A549 treated with AZD9567 at 1 μM for 4 hours (cell line): ENCODE data around the gene SAP130. TPM values are rescaled to one million over a fixed set of nuclear protein-coding genes. Genes with fewer than 3 reads are reported as not detected.

Source experiments
- total RNA-seq: library from RNA; stranded (reverse); fragments of 200-300 nt; extraction: Qiagen RNA extraction; gene quantifications from 5 replicates; pipeline ENCODE4 v1.2.3, GENCODE V29; 2022; ENCODE audit not compliant: insufficient read depth

The SAP130 gene
- 10.7 to 19.2 TPM (median 12.2 TPM) in 5 replicates for total RNA-seq

DNA sequence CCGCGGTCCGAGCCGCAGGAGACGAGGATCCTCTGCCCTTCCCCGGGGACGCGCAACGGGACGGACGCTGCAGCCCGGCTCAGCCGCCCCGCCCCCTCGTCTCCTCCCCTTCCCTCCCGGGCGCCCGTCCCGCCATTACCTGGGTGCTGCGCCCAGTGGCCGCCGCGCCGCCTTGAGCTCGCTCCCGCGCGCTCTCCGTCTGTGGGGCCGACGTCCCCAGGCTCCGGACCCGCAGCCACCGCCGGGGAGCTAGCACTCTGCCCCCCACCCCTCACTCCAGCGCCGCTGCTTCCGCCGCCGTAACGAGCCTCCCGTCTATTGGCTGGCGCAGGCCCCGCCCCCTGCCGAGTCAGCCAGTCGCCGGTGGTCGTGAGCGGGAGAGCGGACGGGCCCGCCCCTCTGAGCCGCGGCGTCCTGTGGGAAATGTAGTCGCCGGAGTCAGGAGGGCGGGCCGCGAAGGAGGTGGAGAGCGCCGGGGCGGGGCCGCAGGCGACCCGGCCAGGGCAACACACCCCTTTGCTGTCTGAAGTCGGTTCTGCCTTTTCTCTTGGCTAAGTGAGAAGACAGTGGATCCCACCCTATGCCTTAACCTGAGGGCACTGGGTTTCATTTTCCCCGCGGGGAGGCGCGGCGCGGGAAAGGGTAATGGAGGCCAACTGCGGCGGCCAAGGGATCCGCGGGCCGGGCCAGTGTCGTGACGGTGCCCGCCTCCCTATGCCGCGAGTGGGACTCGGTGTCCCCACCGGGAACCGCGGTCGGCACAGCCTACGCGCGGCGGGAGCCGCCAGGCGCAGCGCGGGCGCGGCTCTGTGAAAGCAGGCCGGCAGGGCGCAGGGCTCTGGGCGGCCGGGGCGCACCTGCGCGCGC, at the start of gene SAP130:
Gene SAP130, minus strand, starts transcription at position 259 of the 867 bp plus-strand sequence. CDS start 1,767 bp downstream, outside the sequence.

Other genes with a start within 250 kb of the SAP130 start
- gene WDR33, start 216.9 kb downstream of the SAP130 start, total RNA-seq = 21.1 to 28.2 TPM (median 27.0 TPM) in 5 replicates
- 54.6 to 82.7 TPM (median 59.7 TPM) in 5 replicates for gene POLR2D, start 169.9 kb downstream of the SAP130 start, total RNA-seq
- 17.2 to 21.9 TPM (median 19.2 TPM) in 5 replicates for gene AMMECR1L, start 142.1 kb downstream of the SAP130 start, total RNA-seq
- gene UGGT1, start 63.1 kb upstream of the SAP130 start, total RNA-seq = 18.8 to 20.9 TPM (median 19.4 TPM) in 5 replicates